Astrocyte of the spinal cord (primary cell): ENCODE data around the gene WNK2.
"Not testable (repeated sequence)": the region's sequence is repeated elsewhere in the genome, so short reads cannot be mapped to it uniquely, and the experiment has no call there.

Experiments
- DNase-seq: peaks from one replicate; pipeline ENCODE4 v3.0.0; 2011; ENCODE audit warnings: low read depth, low spot score
- H3K4me3 ChIP-seq: 2 replicates; pipeline ENCODE4 v1.5.1; 2011; ENCODE audit warnings: low read depth, mild to moderate bottlenecking, low read length, moderate library complexity
- CTCF ChIP-seq: IDR thresholded peaks from 2 replicates; pipeline ENCODE4 v1.5.1; 2012; ENCODE audit warnings: low read depth, mild to moderate bottlenecking, low read length, inconsistent platforms
- in situ Hi-C: cut with HindIII; loops from 2 replicates; pipeline ENCODE4 v1.10.0; 2017; ENCODE audit warnings: low sequenced_read_pairs

Gene WNK2

GRCh38 chr9:93247099-93247865 is 63.3 kb downstream of the WNK2 start:
- no peak for DNase-seq
- TF ChIP-seq CTCF: no peak
- no peak overlapping the region for H3K4me3 ChIP-seq
- in situ Hi-C loops: no loop called here

- no peak for TF ChIP-seq CTCF
- H3K4me3 ChIP-seq: no peak overlapping the region
- DNase-seq: no peak
- in situ Hi-C loops: no loop called here
These were observed 64.0 kb downstream of the WNK2 start for GRCh38 chr9:93247892-93248291.

GRCh38 chr9:93248386-93249040 is 64.6 kb downstream of the WNK2 start:
- in situ Hi-C loops: no loop called here
- no peak for TF ChIP-seq CTCF

GRCh38 chr9:93250185-93250584 is 66.2 kb downstream of the WNK2 start:
- in situ Hi-C loops: no loop called here

More at GRCh38 chr9:93248386-93249040, 64.6 kb downstream of the WNK2 start:
- no peak overlapping the region for H3K4me3 ChIP-seq
- no peak for DNase-seq

GRCh38 chr9:93251309-93251708 is 67.4 kb downstream of the WNK2 start:
- DNase-seq, in situ Hi-C loops, H3K4me3 ChIP-seq: not testable (repeated sequence)

More at GRCh38 chr9:93250185-93250584, 66.2 kb downstream of the WNK2 start:
- no peak for DNase-seq
- TF ChIP-seq CTCF: no peak
- H3K4me3 ChIP-seq: no peak overlapping the region

GRCh38 chr9:93252116-93252780 is 68.3 kb downstream of the WNK2 start:
- no peak overlapping the region for H3K4me3 ChIP-seq
- DNase-seq: no peak
- in situ Hi-C loops: no loop called here
- no peak for TF ChIP-seq CTCF
